ENCODE measurements around the gene MAPK8.

MAPK8 gene

GRCh38 chr10:48444266-48444665, 137.8 kb downstream of the MAPK8 start:
- in situ Hi-C loops (cut with MboI; ENCODE audit: low sequenced_read_pairs, unreplicated experiment) = no loop called here
- DNase-seq (ENCODE audit: low spot score) = peak; percentile 21
- TF ChIP-seq CTCF (IDR thresholded peaks at IDR 0.05; ENCODE audit: borderline replicate concordance, control extremely low read depth, extremely low read depth, insufficient read depth, missing control alignments) = no peak

GRCh38 chr10:48444861-48445841, 138.7 kb downstream of the MAPK8 start:
- peak; percentile 26 for DNase-seq (ENCODE audit: low spot score)
- in situ Hi-C loops (cut with MboI; ENCODE audit: low sequenced_read_pairs, unreplicated experiment) = no loop called here
- TF ChIP-seq CTCF (IDR thresholded peaks at IDR 0.05; ENCODE audit: borderline replicate concordance, control extremely low read depth, extremely low read depth, insufficient read depth, missing control alignments) = no peak

DNA sequence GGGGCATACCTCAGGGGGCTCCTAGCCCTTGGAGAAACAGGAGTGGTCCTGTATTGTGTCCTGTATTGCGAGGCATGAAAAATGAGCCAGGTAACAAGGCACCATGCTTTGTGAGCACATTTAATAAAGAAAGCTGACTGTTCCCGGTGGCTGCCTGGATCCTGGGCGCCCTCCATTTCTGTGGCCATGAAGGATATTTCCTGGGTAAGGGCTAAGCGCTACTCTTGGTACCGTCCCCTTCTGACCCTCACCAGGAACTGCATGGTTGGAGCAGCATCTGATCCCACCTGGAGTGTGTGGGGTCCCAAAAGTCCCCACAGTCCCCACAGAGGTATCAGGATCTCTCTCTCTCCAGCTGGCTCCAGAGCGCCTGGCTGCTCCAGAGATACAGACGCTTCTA, 139.5 kb downstream of the MAPK8 start:
- peak; percentile 12 for DNase-seq (ENCODE audit: low spot score)
- in situ Hi-C loops (cut with MboI; ENCODE audit: low sequenced_read_pairs, unreplicated experiment) = no loop called here
- no peak for TF ChIP-seq CTCF (IDR thresholded peaks at IDR 0.05; ENCODE audit: borderline replicate concordance, control extremely low read depth, extremely low read depth, insufficient read depth, missing control alignments)

DNA sequence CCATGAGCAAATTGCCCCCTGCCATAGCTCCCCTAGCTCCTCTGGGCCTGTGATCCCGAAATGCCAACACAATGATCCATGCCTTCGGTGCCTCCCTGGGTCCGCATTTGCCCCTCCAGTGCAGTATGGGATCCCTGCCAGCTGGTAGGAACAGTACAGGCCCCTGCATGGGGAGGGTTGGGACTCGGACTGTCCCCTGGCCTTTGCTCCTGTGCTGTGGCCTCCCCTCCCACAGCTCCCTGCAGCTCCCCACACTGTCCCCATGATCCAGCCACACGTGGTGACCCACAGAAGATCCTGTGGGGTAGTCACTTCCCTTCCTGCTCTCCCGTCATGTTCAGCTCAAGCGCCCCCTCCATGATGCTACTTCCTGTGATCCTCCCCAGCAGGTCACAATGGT, 140.3 kb downstream of the MAPK8 start:
- in situ Hi-C loops (cut with MboI; ENCODE audit: low sequenced_read_pairs, unreplicated experiment) = no loop called here
- DNase-seq (ENCODE audit: low spot score) = peak; percentile 26
- TF ChIP-seq CTCF (IDR thresholded peaks at IDR 0.05; ENCODE audit: borderline replicate concordance, control extremely low read depth, extremely low read depth, insufficient read depth, missing control alignments) = no peak

DNA sequence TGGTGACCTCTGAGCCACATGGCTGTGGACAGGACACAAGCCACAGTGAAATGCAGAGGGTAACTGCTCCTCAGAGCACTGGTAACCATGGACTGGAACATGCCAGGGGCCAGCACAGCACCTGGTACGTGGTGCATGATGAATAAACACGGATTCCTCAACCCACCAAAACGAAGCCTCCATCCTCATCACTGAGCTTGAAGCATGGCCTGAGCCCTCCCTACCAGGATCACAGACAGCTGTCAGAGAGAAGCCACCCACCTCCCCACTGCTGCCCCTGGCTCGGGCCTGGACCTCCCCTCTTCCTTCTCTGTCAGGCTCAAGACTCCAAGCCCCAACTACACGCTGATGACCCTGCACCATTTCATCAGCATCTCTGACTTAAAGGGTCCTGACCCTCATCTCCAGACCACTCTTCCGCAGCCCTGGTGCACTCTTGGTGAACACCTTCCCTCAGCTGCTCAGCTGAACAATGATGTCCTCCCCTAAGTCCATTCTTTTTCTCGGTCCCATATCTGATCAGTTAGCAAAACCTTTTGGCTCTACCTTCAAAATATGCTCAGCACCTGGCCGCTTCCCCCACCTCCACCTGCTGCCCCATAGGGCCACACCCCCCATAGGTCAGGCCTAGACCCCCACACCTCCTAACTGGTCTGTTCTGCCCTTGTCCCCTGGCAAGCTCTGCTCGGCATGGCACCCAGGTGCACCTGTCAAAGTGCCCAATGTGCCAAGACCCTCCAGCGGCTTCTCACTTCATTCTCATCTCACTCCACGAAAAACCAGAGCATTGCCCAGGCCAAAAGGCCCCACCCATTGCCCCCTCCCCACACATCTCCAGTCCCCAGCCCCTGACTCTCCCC, 141.1 kb downstream of the MAPK8 start:
- in situ Hi-C loops (cut with MboI; ENCODE audit: low sequenced_read_pairs, unreplicated experiment) = no loop called here
- DNase-seq (ENCODE audit: low spot score) = peak; percentile 28
- no peak for TF ChIP-seq CTCF (IDR thresholded peaks at IDR 0.05; ENCODE audit: borderline replicate concordance, control extremely low read depth, extremely low read depth, insufficient read depth, missing control alignments)

GRCh38 chr10:48448796-48449195, 142.3 kb downstream of the MAPK8 start:
- DNase-seq (ENCODE audit: low spot score) = peak; percentile 29
- in situ Hi-C loops (cut with MboI; ENCODE audit: low sequenced_read_pairs, unreplicated experiment) = no loop called here
- TF ChIP-seq CTCF (IDR thresholded peaks at IDR 0.05; ENCODE audit: borderline replicate concordance, control extremely low read depth, extremely low read depth, insufficient read depth, missing control alignments) = no peak
